Neural progenitor cell (in vitro differentiated cells): ENCODE measurements around the gene SPON1. TPM values are rescaled to one million over a fixed set of nuclear protein-coding genes. Genes with fewer than 3 reads are reported as not detected.

Experiments used
- DNase-seq: peaks from one replicate; pipeline ENCODE4 v3.0.0-alpha.2; 2016; ENCODE audit warnings: low spot score
- H2AFZ ChIP-seq: fragments of 200-600 bp; sonication (generic); replicated peaks from 2 replicates; pipeline ENCODE4 v1.6.1; 2016; ENCODE audit warnings: antibody characterized with exemption
- H3F3A ChIP-seq: fragments of 200-600 bp; sonication (generic); 2 replicates; pipeline ENCODE4 v1.6.1; 2016; ENCODE audit warnings: antibody characterized with exemption, low read depth
- H3K27ac ChIP-seq: fragments of 200-600 bp; sonication (generic); 2 replicates; pipeline ENCODE4 v1.5.1; 2016; ENCODE audit warnings: mild to moderate bottlenecking
- H3K27me3 ChIP-seq: fragments of 200-600 bp; sonication (generic); 2 replicates; pipeline ENCODE4 v1.6.1; 2016; ENCODE audit warnings: mild to moderate bottlenecking, moderate library complexity
- H3K36me3 ChIP-seq: fragments of 200-600 bp; sonication (generic); 2 replicates; pipeline ENCODE4 v1.5.1; 2016
- H3K4me1 ChIP-seq: fragments of 200-600 bp; sonication (generic); 2 replicates; pipeline ENCODE4 v1.6.1; 2016; ENCODE audit warnings: mixed run types
- H3K4me2 ChIP-seq: fragments of 200-600 bp; sonication (generic); 2 replicates; pipeline ENCODE4 v1.6.1; 2016
- H3K4me3 ChIP-seq: fragments of 200-600 bp; sonication (generic); 2 replicates; pipeline ENCODE4 v1.5.1; 2016
- H3K79me2 ChIP-seq: fragments of 200-600 bp; sonication (generic); 2 replicates; pipeline ENCODE4 v1.6.1; 2016; ENCODE audit warnings: low read depth
- H3K9ac ChIP-seq: fragments of 200-600 bp; sonication (generic); 2 replicates; pipeline ENCODE4 v1.6.1; 2016
- H3K9me3 ChIP-seq: fragments of 200-600 bp; sonication (generic); 2 replicates; pipeline ENCODE4 v1.5.1; 2016; ENCODE audit warnings: low read depth
- H4K20me1 ChIP-seq: fragments of 200-600 bp; sonication (generic); 2 replicates; pipeline ENCODE4 v1.6.1; 2016; ENCODE audit warnings: low read depth
- H3K27ac Mint-ChIP-seq: 3 replicates; pipeline ENCODE4 v1.8.0; 2021; ENCODE audit warnings: mixed read lengths
- H3K27me3 Mint-ChIP-seq: 2 replicates; pipeline ENCODE4 v1.8.0; 2022; ENCODE audit warnings: low read depth, mild to moderate bottlenecking, inconsistent platforms, moderate library complexity, mixed read lengths; ENCODE audit not compliant: insufficient read depth
- H3K36me3 Mint-ChIP-seq: 3 replicates; pipeline ENCODE4 v1.8.0; 2021; ENCODE audit warnings: mixed read lengths
- H3K4me1 Mint-ChIP-seq: 3 replicates; pipeline ENCODE4 v1.8.0; 2021; ENCODE audit warnings: mixed read lengths
- H3K4me3 Mint-ChIP-seq: 3 replicates; pipeline ENCODE4 v1.8.0; 2021; ENCODE audit warnings: mild to moderate bottlenecking, moderate library complexity, mixed read lengths
- H3K9me3 Mint-ChIP-seq: 3 replicates; pipeline ENCODE4 v1.8.0; 2020; ENCODE audit warnings: mixed read lengths
- EZH2 ChIP-seq: fragments of 200-600 bp; sonication (generic); IDR thresholded peaks from 2 replicates; pipeline ENCODE4 v1.6.1; 2017; ENCODE audit warnings: antibody characterized with exemption, mild to moderate bottlenecking, moderate library complexity
- EZH2phosphoT487 ChIP-seq: fragments of 200-600 bp; sonication (generic); IDR thresholded peaks from 2 replicates; pipeline ENCODE4 v1.6.1; 2017; ENCODE audit warnings: antibody characterized with exemption
- total RNA-seq: library from RNA; depleted of rRNA; stranded (reverse); fragments of >200 nt; gene quantifications from 2 replicates; pipeline ENCODE4 v1.2.3, GENCODE V29; 2015; ENCODE audit warnings: low replicate concordance
- TF ChIP-seq, protein P1 (sequence below): fragments of 200-600 bp; sonication (generic); IDR thresholded peaks from 2 replicates; pipeline ENCODE4 v1.5.1; 2017; ENCODE audit warnings: antibody characterized with exemption, mild to moderate bottlenecking

Gene SPON1
- total RNA-seq, 1 donor from 2014 or later, result 35.4 TPM

DNA sequence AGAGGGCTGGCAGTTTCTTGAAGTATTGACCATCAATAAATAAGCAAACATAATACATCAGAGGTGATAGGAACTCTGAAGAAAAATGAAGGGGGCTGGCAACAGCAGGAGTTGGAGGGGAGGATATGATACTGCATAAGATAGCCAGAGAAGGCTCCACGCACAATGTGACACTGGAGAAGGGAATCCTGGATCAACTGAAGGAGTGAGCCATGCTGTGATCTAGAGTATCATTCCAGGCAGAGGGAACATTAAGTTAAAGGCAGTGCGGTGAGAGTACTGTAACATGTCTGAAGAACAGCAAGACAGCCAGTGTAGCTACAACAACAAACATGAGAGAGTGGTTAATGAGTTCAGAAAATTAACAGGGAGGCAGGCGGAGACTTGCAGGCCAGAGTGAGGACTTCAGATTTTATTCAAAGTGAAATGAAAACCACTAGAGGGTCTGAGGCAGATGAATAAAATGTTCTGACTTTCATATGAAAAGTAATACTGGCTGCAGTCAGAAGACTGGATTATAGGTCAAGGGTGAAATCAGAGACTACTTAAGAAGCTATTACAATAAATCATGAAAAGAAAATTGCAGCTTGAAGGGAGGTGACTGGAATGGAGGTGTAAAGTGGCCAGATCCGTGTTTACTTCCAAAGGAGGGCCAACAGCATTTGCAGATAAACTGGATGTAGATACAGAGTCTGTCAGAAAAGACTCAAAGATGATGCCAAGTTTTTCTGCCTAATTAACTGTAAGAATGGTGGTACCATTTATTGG is 347.1 kb downstream of the SPON1 start:
- Histone ChIP-seq H3K79me2 (peaks cover 99% of the 10 kb centered on the region), H3K4me3 (no peak overlapping the region), H3K4me1 (peaks cover 34% of the 10 kb centered on the region), H4K20me1 (peaks cover 53% of the 10 kb centered on the region), H3K4me2 (no peak overlapping the region), H3K36me3 (no peaks in the 10 kb centered on the region), H3K9me3 (no peaks in the 10 kb centered on the region), H3K9ac (no peak overlapping the region), H3K27me3 (no peaks in the 10 kb centered on the region), H2AFZ (no peak overlapping the region), H3F3A (no peaks in the 10 kb centered on the region), H3K27ac (no peak overlapping the region)
- Mint-ChIP-seq H3K4me3 (no peak overlapping the region), H3K27ac (no peak overlapping the region), H3K9me3 (no peaks in the 10 kb centered on the region), H3K36me3 (no peaks in the 10 kb centered on the region), H3K27me3 (no peaks in the 10 kb centered on the region), H3K4me1 (no peaks in the 10 kb centered on the region)
- no peak for DNase-seq
- TF ChIP-seq EZH2phosphoT487 (no peak), EZH2 (no peak)
- TF ChIP-seq, protein P1, sequence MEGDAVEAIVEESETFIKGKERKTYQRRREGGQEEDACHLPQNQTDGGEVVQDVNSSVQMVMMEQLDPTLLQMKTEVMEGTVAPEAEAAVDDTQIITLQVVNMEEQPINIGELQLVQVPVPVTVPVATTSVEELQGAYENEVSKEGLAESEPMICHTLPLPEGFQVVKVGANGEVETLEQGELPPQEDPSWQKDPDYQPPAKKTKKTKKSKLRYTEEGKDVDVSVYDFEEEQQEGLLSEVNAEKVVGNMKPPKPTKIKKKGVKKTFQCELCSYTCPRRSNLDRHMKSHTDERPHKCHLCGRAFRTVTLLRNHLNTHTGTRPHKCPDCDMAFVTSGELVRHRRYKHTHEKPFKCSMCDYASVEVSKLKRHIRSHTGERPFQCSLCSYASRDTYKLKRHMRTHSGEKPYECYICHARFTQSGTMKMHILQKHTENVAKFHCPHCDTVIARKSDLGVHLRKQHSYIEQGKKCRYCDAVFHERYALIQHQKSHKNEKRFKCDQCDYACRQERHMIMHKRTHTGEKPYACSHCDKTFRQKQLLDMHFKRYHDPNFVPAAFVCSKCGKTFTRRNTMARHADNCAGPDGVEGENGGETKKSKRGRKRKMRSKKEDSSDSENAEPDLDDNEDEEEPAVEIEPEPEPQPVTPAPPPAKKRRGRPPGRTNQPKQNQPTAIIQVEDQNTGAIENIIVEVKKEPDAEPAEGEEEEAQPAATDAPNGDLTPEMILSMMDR, result no peak

DNA sequence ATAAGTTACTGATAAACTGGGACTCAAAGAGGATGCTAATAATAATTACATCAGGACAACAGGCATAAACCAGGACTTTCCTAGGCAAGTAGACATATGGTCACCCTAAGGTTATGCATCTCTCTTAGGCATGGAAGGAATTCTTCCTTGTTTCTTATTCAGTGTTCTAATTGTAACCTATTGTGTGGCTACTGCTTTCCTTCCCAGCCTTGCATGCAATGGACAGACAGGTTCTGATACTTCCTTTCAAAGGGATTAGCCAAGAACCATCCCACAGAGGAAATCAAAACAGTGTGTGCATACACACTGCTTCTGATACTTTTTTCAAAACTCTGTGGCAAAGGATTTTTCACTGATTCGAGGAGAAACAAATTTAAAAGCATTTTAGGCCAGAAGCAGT is 348.2 kb downstream of the SPON1 start:
- no peaks in the 10 kb centered on the region for H3K27me3 ChIP-seq
- Mint-ChIP-seq H3K27me3 (no peaks in the 10 kb centered on the region), H3K36me3 (no peaks in the 10 kb centered on the region), H3K4me3 (no peak overlapping the region), H3K27ac (no peak overlapping the region), H3K9me3 (no peaks in the 10 kb centered on the region), H3K4me1 (no peaks in the 10 kb centered on the region)
- H3K79me2 ChIP-seq, result peaks cover 99% of the 10 kb centered on the region
- no peak overlapping the region for H3K27ac ChIP-seq
- DNase-seq, result no peak
- H3K9ac ChIP-seq, result no peak overlapping the region
- H3K4me3 ChIP-seq, result no peak overlapping the region
- TF ChIP-seq, protein P1, result no peak
- no peak for TF ChIP-seq EZH2phosphoT487
- H4K20me1 ChIP-seq, result peaks cover 51% of the 10 kb centered on the region
- H3K4me1 ChIP-seq, result peaks cover 27% of the 10 kb centered on the region
- H3F3A ChIP-seq, result no peaks in the 10 kb centered on the region
- no peaks in the 10 kb centered on the region for H3K36me3 ChIP-seq
- H3K4me2 ChIP-seq, result no peak overlapping the region
- no peak overlapping the region for H2AFZ ChIP-seq
- H3K9me3 ChIP-seq, result no peaks in the 10 kb centered on the region

DNA sequence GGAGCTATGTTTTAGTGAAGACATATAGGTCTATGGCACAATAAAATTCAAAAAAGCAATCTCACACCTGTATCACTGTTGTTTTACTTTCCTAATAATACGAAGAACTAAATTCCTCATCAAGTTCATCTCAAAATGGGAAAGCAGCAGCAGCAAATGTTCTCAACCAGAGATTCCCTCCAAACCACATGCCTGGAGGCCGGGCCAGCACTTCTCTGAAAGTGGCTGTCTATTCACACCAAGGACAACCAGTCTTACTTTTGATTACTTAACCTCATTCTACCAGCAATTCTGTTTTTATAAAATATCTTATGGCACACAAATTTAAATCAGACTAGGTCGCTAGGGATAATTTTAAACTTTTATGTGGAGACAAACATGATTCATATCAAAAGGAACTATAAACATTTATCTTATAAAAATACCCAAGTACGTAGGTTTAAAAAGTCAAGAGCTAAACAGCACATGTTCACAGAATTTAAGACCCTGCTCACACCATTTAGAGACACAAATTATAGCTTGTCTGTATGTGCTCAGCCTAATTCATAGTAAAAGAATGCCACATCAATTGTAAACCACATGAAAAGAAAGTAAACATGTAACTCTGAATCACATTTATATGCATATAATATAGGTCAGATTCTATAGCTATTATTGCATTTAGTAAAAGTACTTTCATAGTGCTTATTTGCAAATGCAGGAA is 350.4 kb downstream of the SPON1 start:
- H3K27me3 ChIP-seq, result no peaks in the 10 kb centered on the region
- Mint-ChIP-seq H3K4me3 (no peak overlapping the region), H3K36me3 (no peaks in the 10 kb centered on the region), H3K4me1 (no peaks in the 10 kb centered on the region), H3K9me3 (no peaks in the 10 kb centered on the region), H3K27ac (no peak overlapping the region), H3K27me3 (no peaks in the 10 kb centered on the region)
- no peaks in the 10 kb centered on the region for H3K36me3 ChIP-seq
- peaks cover 26% of the 10 kb centered on the region for H3K4me1 ChIP-seq
- no peaks in the 10 kb centered on the region for H3K9me3 ChIP-seq
- TF ChIP-seq, protein P1, result no peak
- no peak for TF ChIP-seq EZH2phosphoT487
- no peak for TF ChIP-seq EZH2
- H3K4me3 ChIP-seq, result no peak overlapping the region
- H4K20me1 ChIP-seq, result peaks cover 62% of the 10 kb centered on the region
- H3K27ac ChIP-seq, result no peak overlapping the region
- no peak overlapping the region for H3K4me2 ChIP-seq
- no peak overlapping the region for H2AFZ ChIP-seq
- no peak for DNase-seq
- H3K9ac ChIP-seq, result no peak overlapping the region
- H3F3A ChIP-seq, result no peaks in the 10 kb centered on the region
- H3K79me2 ChIP-seq, result peaks cover 99% of the 10 kb centered on the region
